DMS79 treated with DMSO at 0.1 percent for 48 hours (cell line): ENCODE results near the gene RAMP3.
"Not testable (repeated sequence)": the region's sequence is repeated elsewhere in the genome, so short reads cannot be mapped to it uniquely, and the experiment has no call there.

Source experiments
- DNase-seq: peaks from one replicate; lab custom pipeline; 2025; lab: John Stamatoyannopoulos, UW

Gene RAMP3

GRCh38 chr7:45157286-45157652 is 322 bp upstream of the RAMP3 start:
- DNase-seq: no peak

- DNase-seq: no peak
Observed at GRCh38 chr7:45158471-45158870, 880 bp downstream of the RAMP3 start.

GRCh38 chr7:45159296-45159695 is 1.7 kb downstream of the RAMP3 start:
- no peak for DNase-seq

GRCh38 chr7:45160417-45160881 is 2.9 kb downstream of the RAMP3 start:
- no peak for DNase-seq

- DNase-seq: no peak
Observed at GRCh38 chr7:45161138-45161537, 3.5 kb downstream of the RAMP3 start.

GRCh38 chr7:45161842-45162241 is 4.3 kb downstream of the RAMP3 start:
- DNase-seq: no peak

GRCh38 chr7:45162311-45162845 is 4.8 kb downstream of the RAMP3 start:
- DNase-seq: no peak

- no peak for DNase-seq
Observed at GRCh38 chr7:45162943-45163691, 5.5 kb downstream of the RAMP3 start.

- no peak for DNase-seq
Observed at GRCh38 chr7:45163692-45164052, 6.1 kb downstream of the RAMP3 start.

GRCh38 chr7:45164271-45164670 is 6.7 kb downstream of the RAMP3 start:
- DNase-seq: not testable (repeated sequence)

GRCh38 chr7:45165857-45166256 is 8.3 kb downstream of the RAMP3 start:
- no peak for DNase-seq

GRCh38 chr7:45171946-45172345 is 14.4 kb downstream of the RAMP3 start:
- no peak for DNase-seq

- no peak for DNase-seq
Observed at GRCh38 chr7:45173596-45174327, 16.2 kb downstream of the RAMP3 start.

- no peak for DNase-seq
Observed at GRCh38 chr7:45174328-45174610, 16.7 kb downstream of the RAMP3 start.

GRCh38 chr7:45174966-45175765 is 17.6 kb downstream of the RAMP3 start:
- no peak for DNase-seq

- no peak for DNase-seq
Observed at GRCh38 chr7:45176091-45176490, 18.5 kb downstream of the RAMP3 start.

GRCh38 chr7:45176886-45177731 is 19.5 kb downstream of the RAMP3 start:
- no peak for DNase-seq

- no peak for DNase-seq
Observed at GRCh38 chr7:45177801-45178200, 20.2 kb downstream of the RAMP3 start.

GRCh38 chr7:45178241-45179225 is 20.9 kb downstream of the RAMP3 start:
- no peak for DNase-seq

- no peak for DNase-seq
Observed at GRCh38 chr7:45179666-45180065, 22.1 kb downstream of the RAMP3 start.
